SK-N-SH treated with all-trans-retinoic acid at 6 μM for 48 hours (cell line): ENCODE results near the gene MAML2.

ENCODE experiments used
- ATAC-seq: fragments of 200-7000 bp; cut with Tn5 transposase; 3 replicates; pipeline ENCODE4 v1.9.1; 2020; ENCODE audit warnings: mild to moderate bottlenecking, moderate library complexity
- ARNTL ChIP-seq: fragments of 450-650 bp; formaldehyde crosslinking; IDR thresholded peaks from 2 replicates; pipeline ENCODE4 v1.5.0; 2020; ENCODE audit warnings: low read depth, mild to moderate bottlenecking, moderate library complexity, borderline replicate concordance
- BACH2 ChIP-seq: fragments of 250-450 bp; sonication (Bioruptor Pico); IDR thresholded peaks from 2 replicates; pipeline ENCODE4 v1.9.0; 2021; ENCODE audit warnings: mild to moderate bottlenecking, borderline replicate concordance
- CSDC2 ChIP-seq: fragments of 250-450 bp; sonication (Bioruptor Pico); IDR thresholded peaks from 2 replicates; pipeline ENCODE4 v1.5.0; 2020; ENCODE audit warnings: mild to moderate bottlenecking, moderate library complexity
- ESRRG ChIP-seq: fragments of 250-450 bp; sonication (Bioruptor Pico); IDR thresholded peaks from 2 replicates; pipeline ENCODE4 v1.6.1; 2021; ENCODE audit warnings: mild to moderate bottlenecking
- GLIS3 ChIP-seq: fragments of 250-450 bp; sonication (Bioruptor Pico); IDR thresholded peaks from 2 replicates; pipeline ENCODE4 v1.5.0; 2020; ENCODE audit warnings: mild to moderate bottlenecking, moderate library complexity
- ISL1 ChIP-seq: fragments of 250-450 bp; sonication (Bioruptor Pico); IDR thresholded peaks from 2 replicates; pipeline ENCODE4 v2.1.2; 2022; ENCODE audit warnings: mild to moderate bottlenecking, moderate library complexity
- OSR1 ChIP-seq: fragments of 250-450 bp; sonication (Bioruptor Pico); IDR thresholded peaks from 2 replicates; pipeline ENCODE4 v1.8.0; 2022; ENCODE audit warnings: moderate library complexity, mild to moderate bottlenecking, inconsistent platforms
- PPARA ChIP-seq: fragments of 250-450 bp; sonication (Bioruptor Pico); IDR thresholded peaks from 2 replicates; pipeline ENCODE4 v1.5.0; 2020; ENCODE audit warnings: mild to moderate bottlenecking, borderline replicate concordance
- RARB ChIP-seq: fragments of 250-450 bp; sonication (Bioruptor Pico); IDR thresholded peaks from 2 replicates; pipeline ENCODE4 v1.8.0; 2021; ENCODE audit warnings: mild to moderate bottlenecking, moderate library complexity
- SNAI2 ChIP-seq: fragments of 250-450 bp; sonication (Bioruptor Pico); IDR thresholded peaks from 2 replicates; pipeline ENCODE4 v1.5.0; 2020; ENCODE audit warnings: mild to moderate bottlenecking, moderate library complexity
- TCF4 ChIP-seq: fragments of 250-450 bp; sonication (Bioruptor Pico); IDR thresholded peaks from 2 replicates; pipeline ENCODE4 v1.8.0; 2021; ENCODE audit warnings: mild to moderate bottlenecking, moderate library complexity, borderline replicate concordance
- TOX ChIP-seq: fragments of 250-450 bp; sonication (Bioruptor Pico); IDR thresholded peaks from 2 replicates; pipeline ENCODE4 v1.8.0; 2021; ENCODE audit warnings: mild to moderate bottlenecking, moderate library complexity, borderline replicate concordance
- ZC3H10 ChIP-seq: fragments of 250-450 bp; sonication (Bioruptor Pico); IDR thresholded peaks from 2 replicates; pipeline ENCODE4 v1.5.1; 2021; ENCODE audit warnings: mild to moderate bottlenecking, moderate library complexity
- ZFP3 ChIP-seq: fragments of 250-450 bp; sonication (Bioruptor Pico); IDR thresholded peaks from 2 replicates; pipeline ENCODE4 v1.5.0; 2020; ENCODE audit warnings: mild to moderate bottlenecking, moderate library complexity
- ZFP30 ChIP-seq: fragments of 450-650 bp; formaldehyde crosslinking; IDR thresholded peaks from 2 replicates; pipeline ENCODE4 v1.5.0; 2022; ENCODE audit warnings: mild to moderate bottlenecking, moderate library complexity
- ZNF565 ChIP-seq: fragments of 450-650 bp; formaldehyde crosslinking; conservative IDR thresholded peaks from 2 replicates; pipeline ENCODE4 v1.5.0; 2020; ENCODE audit warnings: low read depth, mild to moderate bottlenecking, moderate library complexity
- ZNF70 ChIP-seq: fragments of 450-650 bp; formaldehyde crosslinking; IDR thresholded peaks from 2 replicates; pipeline ENCODE4 v1.5.0; 2020; ENCODE audit warnings: mild to moderate bottlenecking, moderate library complexity
- ZNF8 ChIP-seq: fragments of 450-650 bp; formaldehyde crosslinking; IDR thresholded peaks from 2 replicates; pipeline ENCODE4 v1.5.0; 2020; ENCODE audit warnings: mild to moderate bottlenecking, moderate library complexity
- TF ChIP-seq, protein P1 (sequence below): fragments of 250-450 bp; sonication (Bioruptor Pico); IDR thresholded peaks from 2 replicates; pipeline ENCODE4 v1.8.0; 2020; ENCODE audit warnings: mild to moderate bottlenecking, moderate library complexity, borderline replicate concordance
- TF ChIP-seq, protein P2 (sequence below): fragments of 250-450 bp; sonication (Bioruptor Pico); IDR thresholded peaks from 2 replicates; pipeline ENCODE4 v1.8.0; 2021; ENCODE audit warnings: low read depth, mild to moderate bottlenecking, moderate library complexity, borderline replicate concordance
- TF ChIP-seq, protein P3 (sequence below): fragments of 250-450 bp; sonication (Bioruptor Pico); IDR thresholded peaks from 2 replicates; pipeline ENCODE4 v1.5.0; 2020; ENCODE audit warnings: mild to moderate bottlenecking, moderate library complexity
- TF ChIP-seq, protein P4 (sequence below): fragments of 250-450 bp; sonication (Bioruptor Pico); IDR thresholded peaks from 2 replicates; pipeline ENCODE4 v1.5.1; 2021; ENCODE audit warnings: mild to moderate bottlenecking, moderate library complexity
- TF ChIP-seq, protein P5 (sequence below): fragments of 250-450 bp; sonication (Bioruptor Pico); IDR thresholded peaks from 2 replicates; pipeline ENCODE4 v1.5.1; 2020; ENCODE audit warnings: low read depth, mild to moderate bottlenecking, moderate library complexity

The MAML2 gene

DNA sequence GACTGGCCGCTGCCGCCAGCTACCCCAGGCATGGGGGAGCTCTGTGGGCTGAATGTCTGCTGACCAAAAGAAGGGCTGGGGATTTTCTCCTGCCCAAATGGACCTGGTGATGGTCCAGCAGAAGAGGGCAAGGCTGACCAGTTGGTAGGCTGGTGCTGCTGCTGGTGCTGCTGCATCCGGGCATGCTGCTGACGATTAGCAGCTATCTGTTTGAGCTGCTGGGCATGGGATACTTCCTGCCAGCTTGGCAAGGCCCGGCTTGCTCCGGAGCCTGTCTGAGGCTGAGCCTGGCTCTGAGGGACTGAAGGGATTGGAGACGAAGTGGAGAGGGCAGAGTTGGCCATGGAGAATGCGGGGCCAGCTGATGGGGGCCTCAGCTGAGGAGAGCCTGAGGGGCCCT is 250.5 kb downstream of the MAML2 start:
- no peak for ATAC-seq
- no peak for TF ChIP-seq ZNF565 (CRISPR knock-in tag)
- no peak for TF ChIP-seq GLIS3 (CRISPR knock-in tag)
- no peak for TF ChIP-seq ESRRG
- 0 out of 2 replicates have a peak, but pooled peaks have one; percentile 15 for TF ChIP-seq CSDC2

DNA sequence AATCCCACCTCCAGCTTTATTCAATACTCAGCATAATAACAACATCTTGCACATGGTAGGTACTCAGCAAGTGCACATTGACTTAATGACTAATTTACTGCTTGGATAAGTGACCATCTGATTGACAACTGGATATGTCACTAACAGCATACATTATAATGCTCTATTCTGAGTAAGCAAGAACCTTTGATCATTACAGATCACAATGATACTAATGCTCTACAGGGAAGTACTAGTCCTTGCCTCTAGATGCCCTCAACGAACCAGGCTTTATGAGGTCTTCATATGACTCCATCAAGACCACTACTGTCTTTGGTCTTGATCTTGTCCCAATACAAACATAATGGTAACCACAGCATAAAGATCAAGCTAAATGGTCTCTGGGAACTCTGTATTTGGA is 251.5 kb downstream of the MAML2 start:
- ATAC-seq, result peak; percentile 41
- TF ChIP-seq, protein P1, sequence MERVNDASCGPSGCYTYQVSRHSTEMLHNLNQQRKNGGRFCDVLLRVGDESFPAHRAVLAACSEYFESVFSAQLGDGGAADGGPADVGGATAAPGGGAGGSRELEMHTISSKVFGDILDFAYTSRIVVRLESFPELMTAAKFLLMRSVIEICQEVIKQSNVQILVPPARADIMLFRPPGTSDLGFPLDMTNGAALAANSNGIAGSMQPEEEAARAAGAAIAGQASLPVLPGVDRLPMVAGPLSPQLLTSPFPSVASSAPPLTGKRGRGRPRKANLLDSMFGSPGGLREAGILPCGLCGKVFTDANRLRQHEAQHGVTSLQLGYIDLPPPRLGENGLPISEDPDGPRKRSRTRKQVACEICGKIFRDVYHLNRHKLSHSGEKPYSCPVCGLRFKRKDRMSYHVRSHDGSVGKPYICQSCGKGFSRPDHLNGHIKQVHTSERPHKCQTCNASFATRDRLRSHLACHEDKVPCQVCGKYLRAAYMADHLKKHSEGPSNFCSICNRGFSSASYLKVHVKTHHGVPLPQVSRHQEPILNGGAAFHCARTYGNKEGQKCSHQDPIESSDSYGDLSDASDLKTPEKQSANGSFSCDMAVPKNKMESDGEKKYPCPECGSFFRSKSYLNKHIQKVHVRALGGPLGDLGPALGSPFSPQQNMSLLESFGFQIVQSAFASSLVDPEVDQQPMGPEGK (CRISPR knock-in tag), result no peak
- TF ChIP-seq ZC3H10 (CRISPR knock-in tag) (no peak), BACH2 (CRISPR knock-in tag) (no peak)
- TF ChIP-seq, all 23 proteins: peak for 0

DNA sequence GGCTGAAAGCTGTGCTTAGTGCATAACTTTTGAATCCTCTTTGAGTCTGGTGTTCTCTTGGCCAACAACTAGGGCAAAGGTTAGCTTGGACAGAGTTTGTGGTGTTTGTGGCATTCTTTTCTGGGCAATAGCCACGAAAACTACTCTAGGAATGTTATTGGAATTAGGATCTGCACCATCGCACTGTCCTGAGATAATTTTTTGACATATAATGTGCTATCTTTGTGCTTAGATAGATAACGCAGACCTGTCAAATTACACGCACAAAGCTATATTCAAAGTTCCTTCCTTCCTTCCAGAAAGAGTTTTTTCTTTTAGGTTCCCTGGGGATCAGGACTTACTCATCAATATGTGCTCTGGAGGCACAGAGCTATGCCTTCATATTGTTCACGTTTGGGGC is 252.3 kb downstream of the MAML2 start:
- ATAC-seq, result peak; percentile 80
- TF ChIP-seq ZFP3 (CRISPR knock-in tag), result no peak; the same call in 1 of the 2 replicates
- TF ChIP-seq RARB, result 0 out of 2 replicates have a peak, but pooled peaks have one; percentile 20
- TF ChIP-seq ZFP30 (CRISPR knock-in tag), result no peak
- TF ChIP-seq CSDC2, result no peak; the same call in 1 of the 2 replicates
- TF ChIP-seq, protein P2, sequence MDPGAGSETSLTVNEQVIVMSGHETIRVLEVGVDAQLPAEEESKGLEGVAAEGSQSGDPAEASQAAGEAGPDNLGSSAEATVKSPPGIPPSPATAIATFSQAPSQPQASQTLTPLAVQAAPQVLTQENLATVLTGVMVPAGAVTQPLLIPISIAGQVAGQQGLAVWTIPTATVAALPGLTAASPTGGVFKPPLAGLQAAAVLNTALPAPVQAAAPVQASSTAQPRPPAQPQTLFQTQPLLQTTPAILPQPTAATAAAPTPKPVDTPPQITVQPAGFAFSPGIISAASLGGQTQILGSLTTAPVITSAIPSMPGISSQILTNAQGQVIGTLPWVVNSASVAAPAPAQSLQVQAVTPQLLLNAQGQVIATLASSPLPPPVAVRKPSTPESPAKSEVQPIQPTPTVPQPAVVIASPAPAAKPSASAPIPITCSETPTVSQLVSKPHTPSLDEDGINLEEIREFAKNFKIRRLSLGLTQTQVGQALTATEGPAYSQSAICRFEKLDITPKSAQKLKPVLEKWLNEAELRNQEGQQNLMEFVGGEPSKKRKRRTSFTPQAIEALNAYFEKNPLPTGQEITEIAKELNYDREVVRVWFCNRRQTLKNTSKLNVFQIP, result no peak
- no peak for TF ChIP-seq BACH2 (CRISPR knock-in tag)
- no peak for TF ChIP-seq ZNF8 (CRISPR knock-in tag)
- TF ChIP-seq SNAI2 (CRISPR knock-in tag), result no peak
- TF ChIP-seq, protein P3, sequence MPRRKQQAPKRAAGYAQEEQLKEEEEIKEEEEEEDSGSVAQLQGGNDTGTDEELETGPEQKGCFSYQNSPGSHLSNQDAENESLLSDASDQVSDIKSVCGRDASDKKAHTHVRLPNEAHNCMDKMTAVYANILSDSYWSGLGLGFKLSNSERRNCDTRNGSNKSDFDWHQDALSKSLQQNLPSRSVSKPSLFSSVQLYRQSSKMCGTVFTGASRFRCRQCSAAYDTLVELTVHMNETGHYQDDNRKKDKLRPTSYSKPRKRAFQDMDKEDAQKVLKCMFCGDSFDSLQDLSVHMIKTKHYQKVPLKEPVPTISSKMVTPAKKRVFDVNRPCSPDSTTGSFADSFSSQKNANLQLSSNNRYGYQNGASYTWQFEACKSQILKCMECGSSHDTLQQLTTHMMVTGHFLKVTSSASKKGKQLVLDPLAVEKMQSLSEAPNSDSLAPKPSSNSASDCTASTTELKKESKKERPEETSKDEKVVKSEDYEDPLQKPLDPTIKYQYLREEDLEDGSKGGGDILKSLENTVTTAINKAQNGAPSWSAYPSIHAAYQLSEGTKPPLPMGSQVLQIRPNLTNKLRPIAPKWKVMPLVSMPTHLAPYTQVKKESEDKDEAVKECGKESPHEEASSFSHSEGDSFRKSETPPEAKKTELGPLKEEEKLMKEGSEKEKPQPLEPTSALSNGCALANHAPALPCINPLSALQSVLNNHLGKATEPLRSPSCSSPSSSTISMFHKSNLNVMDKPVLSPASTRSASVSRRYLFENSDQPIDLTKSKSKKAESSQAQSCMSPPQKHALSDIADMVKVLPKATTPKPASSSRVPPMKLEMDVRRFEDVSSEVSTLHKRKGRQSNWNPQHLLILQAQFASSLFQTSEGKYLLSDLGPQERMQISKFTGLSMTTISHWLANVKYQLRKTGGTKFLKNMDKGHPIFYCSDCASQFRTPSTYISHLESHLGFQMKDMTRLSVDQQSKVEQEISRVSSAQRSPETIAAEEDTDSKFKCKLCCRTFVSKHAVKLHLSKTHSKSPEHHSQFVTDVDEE (CRISPR knock-in tag), result no peak
- TF ChIP-seq PPARA (CRISPR knock-in tag), result no peak
- TF ChIP-seq, protein P4, sequence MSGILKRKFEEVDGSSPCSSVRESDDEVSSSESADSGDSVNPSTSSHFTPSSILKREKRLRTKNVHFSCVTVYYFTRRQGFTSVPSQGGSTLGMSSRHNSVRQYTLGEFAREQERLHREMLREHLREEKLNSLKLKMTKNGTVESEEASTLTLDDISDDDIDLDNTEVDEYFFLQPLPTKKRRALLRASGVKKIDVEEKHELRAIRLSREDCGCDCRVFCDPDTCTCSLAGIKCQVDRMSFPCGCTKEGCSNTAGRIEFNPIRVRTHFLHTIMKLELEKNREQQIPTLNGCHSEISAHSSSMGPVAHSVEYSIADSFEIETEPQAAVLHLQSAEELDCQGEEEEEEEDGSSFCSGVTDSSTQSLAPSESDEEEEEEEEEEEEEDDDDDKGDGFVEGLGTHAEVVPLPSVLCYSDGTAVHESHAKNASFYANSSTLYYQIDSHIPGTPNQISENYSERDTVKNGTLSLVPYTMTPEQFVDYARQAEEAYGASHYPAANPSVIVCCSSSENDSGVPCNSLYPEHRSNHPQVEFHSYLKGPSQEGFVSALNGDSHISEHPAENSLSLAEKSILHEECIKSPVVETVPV, result no peak
- TF ChIP-seq ZNF70 (CRISPR knock-in tag), result no peak
- TF ChIP-seq, protein P5, sequence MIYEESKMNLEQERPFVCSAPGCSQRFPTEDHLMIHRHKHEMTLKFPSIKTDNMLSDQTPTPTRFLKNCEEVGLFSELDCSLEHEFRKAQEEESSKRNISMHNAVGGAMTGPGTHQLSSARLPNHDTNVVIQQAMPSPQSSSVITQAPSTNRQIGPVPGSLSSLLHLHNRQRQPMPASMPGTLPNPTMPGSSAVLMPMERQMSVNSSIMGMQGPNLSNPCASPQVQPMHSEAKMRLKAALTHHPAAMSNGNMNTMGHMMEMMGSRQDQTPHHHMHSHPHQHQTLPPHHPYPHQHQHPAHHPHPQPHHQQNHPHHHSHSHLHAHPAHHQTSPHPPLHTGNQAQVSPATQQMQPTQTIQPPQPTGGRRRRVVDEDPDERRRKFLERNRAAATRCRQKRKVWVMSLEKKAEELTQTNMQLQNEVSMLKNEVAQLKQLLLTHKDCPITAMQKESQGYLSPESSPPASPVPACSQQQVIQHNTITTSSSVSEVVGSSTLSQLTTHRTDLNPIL (CRISPR knock-in tag), result no peak
- no peak for TF ChIP-seq ZNF565 (CRISPR knock-in tag)
- TF ChIP-seq ZC3H10 (CRISPR knock-in tag), result no peak
- no peak for TF ChIP-seq OSR1
- TF ChIP-seq, protein P1 (CRISPR knock-in tag), result peak; percentile 61; the same call in 1 of the 2 replicates
- peak; percentile 67; the same call in 1 of the 2 replicates for TF ChIP-seq GLIS3 (CRISPR knock-in tag)
- TF ChIP-seq ESRRG, result no peak
- TF ChIP-seq TOX (CRISPR knock-in tag), result peak; percentile 84; the same call in 1 of the 2 replicates
- no peak; the same call in 1 of the 2 replicates for TF ChIP-seq TCF4 (CRISPR knock-in tag)
- peak; percentile 91 for TF ChIP-seq ISL1 (CRISPR knock-in tag)
- no peak for TF ChIP-seq ARNTL (CRISPR knock-in tag)
